GM19395 (cell line): ENCODE results near the gene FBXO42.

Experiments
- ATAC-seq: cut with Tn5 transposase; IDR thresholded peaks from one replicate; pipeline ENCODE4 v1.9.1; 2021; ENCODE audit warnings: mild to moderate bottlenecking, moderate library complexity; ENCODE audit not compliant: unreplicated experiment

FBXO42 gene

GRCh38 chr1:16351994-16352841, at the start of gene FBXO42:
Gene FBXO42, minus strand, starts transcription at chr1:16352480. Its CDS starts 37,062 bp downstream, at chr1:16315418.
- peak; percentile 85 for ATAC-seq

DNA sequence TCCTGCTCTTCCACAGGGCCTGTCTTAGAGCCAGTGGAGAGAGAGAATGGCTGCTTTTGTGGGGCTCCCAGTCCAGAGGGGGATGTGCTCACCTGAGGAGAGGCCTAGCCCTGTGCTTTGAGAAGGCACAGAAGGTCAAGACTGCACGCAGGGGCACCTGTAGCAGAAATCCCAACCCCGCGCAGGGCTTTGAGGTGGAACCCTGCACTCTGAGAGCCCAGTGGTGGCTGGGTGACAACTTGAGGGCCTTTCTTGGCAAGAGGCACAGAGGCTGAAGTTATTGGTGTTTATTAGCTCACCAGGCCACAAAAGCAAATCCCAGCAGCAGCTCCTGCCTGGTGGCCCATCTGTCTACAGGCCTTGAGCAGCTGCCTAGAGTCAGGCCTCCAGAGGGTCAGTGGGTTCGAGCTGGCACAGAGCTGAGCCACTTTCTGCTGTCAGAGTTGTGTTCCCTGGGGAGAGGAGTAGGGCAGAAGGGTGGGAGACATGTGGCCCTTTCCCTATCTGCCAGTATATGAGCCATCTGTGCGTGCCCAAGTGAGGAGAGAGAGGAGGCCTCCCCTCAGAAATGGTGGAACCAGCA, 46.2 kb upstream of the FBXO42 start:
- ATAC-seq = no peak

DNA sequence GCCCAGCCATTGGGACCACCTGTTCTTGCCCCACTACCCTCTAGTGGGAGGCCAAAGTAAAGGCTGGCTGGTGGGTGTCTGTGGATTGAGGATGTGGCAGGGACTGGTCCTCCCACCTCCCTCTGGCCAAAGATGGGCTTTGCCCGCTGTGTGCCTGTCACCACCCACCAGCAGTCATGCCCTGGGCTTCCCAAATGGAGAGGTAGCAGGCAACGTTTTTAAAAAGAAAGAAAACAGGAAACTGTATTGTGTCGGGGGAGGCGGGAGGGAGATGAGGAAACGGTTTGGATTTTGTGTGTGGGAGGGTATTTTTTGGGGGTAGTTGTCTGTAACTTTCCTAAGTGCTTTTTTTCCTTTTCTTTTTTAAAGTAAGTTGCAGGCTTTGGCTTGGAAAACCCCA, 44.8 kb upstream of the FBXO42 start:
- ATAC-seq = no peak

GRCh38 chr1:16396591-16396990, 44.3 kb upstream of the FBXO42 start:
- no peak for ATAC-seq

GRCh38 chr1:16394977-16395376, 42.7 kb upstream of the FBXO42 start:
- ATAC-seq = no peak

GRCh38 chr1:16393570-16394521, 41.6 kb upstream of the FBXO42 start:
- no peak for ATAC-seq

DNA sequence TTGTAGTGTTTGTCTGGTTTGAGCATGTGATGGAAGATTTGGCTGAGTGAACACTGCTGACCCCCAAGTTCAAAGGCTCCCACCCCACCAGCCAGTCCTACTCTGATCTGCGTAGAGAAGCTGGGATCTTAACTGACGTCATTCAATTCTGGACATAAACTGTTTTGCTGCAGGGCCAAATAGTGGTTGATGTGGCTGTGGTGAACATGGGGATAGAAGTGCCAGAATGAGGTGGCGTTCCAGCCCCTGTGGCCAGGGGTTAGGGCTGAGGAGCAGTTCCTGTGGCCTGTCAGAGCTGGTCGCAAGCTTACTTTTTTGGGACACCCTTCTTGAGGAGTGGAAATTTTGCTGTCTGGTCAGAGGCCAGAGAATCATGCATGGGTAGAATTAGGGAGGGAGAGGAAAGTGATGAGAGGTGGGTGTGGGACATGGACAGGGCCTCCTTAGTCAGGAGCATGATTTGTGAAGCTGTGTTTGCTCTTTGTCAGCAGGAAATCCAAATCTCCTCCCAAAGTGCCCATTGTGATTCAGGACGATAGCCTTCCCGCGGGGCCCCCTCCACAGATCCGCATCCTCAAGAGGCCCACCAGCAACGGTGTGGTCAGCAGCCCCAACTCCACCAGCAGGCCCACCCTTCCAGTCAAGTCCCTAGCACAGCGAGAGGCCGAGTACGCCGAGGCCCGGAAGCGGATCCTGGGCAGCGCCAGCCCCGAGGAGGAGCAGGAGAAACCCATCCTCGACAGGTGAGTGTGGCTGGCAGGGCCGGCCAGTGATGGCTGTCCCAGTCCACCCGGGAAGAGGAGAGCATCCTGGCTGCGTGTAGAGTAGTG, 40.7 kb upstream of the FBXO42 start:
- no peak for ATAC-seq

DNA sequence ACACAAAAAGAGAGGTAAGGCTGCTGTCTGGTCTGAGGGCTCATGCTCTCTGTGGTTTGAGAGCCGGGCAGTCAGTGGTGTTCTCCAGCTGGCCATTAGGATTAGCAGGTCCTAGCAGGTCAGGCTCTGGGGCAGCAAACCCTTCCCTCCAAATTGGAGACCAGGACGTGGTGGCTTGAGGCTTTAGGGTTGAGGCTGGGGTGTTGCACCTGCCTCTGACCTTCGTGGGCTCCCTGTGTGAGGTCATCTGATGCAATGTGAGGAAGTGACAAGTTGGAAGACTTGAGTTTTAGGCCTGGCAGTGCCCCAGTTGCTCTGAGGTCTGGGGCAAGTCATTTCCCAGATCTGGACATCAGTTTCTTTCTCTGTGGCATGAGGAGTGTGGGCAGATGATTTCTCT, 39.1 kb upstream of the FBXO42 start:
- no peak for ATAC-seq

- peak; percentile 49 for ATAC-seq
These were observed 35.2 kb upstream of the FBXO42 start for GRCh38 chr1:16387201-16388188.

DNA sequence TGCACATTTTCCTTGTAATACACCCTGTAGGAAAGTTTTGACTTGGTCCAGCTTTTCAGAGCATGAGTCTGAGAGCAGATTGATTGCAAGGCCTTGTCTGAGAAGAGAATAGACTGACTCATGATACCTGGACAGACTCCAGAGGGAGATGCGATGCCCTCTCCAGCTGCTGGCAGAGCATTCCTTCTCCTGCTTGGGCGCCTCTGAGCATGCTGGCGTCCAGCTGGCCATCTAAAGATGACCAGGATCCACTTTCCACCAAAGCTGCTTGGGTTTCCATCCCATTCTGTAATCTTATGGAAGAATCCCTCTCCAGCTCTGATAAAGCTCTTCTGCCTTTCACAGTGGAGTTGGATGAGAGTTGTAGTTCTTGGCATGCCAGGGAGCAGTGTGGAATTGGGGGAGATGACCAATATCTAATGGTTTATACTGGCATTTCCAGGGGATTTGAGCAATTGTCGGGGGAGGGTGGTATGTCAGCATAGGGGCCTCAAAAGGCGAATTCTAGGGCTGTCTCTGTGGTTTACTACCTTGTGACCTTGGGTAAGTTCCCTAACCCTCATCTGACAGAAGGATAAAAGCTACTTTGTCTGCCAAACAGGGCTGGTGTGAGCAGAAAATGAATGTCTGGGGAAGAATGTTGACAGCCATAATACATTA, 34.3 kb upstream of the FBXO42 start:
- no peak for ATAC-seq

GRCh38 chr1:16385659-16386453, 33.6 kb upstream of the FBXO42 start:
- no peak for ATAC-seq

- ATAC-seq = no peak
These were observed 31.6 kb upstream of the FBXO42 start for GRCh38 chr1:16383888-16384287.

- no peak for ATAC-seq
These were observed 28.6 kb upstream of the FBXO42 start for GRCh38 chr1:16380868-16381267.

DNA sequence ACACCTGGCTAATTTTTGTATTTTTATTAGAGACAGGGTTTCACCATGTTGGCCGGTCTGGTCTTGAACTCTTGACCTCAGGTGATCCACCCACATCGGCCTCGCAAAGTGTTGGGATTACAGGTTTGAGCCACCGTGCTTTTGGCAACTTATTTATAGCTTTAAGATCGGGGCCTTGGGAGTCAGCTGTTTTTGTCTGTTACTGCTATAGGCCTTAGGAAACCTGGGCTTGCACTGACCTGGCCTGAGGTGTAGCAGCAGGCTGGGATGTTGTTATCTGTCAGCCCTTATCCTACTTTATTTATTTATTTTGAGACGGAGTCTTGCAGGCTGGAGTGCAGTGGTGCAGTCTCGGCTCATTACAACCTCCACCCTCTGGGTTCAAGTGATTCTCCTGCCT, 26.2 kb upstream of the FBXO42 start:
- ATAC-seq = no peak

- ATAC-seq = no peak
These were observed 24.7 kb upstream of the FBXO42 start for GRCh38 chr1:16376971-16377370.

DNA sequence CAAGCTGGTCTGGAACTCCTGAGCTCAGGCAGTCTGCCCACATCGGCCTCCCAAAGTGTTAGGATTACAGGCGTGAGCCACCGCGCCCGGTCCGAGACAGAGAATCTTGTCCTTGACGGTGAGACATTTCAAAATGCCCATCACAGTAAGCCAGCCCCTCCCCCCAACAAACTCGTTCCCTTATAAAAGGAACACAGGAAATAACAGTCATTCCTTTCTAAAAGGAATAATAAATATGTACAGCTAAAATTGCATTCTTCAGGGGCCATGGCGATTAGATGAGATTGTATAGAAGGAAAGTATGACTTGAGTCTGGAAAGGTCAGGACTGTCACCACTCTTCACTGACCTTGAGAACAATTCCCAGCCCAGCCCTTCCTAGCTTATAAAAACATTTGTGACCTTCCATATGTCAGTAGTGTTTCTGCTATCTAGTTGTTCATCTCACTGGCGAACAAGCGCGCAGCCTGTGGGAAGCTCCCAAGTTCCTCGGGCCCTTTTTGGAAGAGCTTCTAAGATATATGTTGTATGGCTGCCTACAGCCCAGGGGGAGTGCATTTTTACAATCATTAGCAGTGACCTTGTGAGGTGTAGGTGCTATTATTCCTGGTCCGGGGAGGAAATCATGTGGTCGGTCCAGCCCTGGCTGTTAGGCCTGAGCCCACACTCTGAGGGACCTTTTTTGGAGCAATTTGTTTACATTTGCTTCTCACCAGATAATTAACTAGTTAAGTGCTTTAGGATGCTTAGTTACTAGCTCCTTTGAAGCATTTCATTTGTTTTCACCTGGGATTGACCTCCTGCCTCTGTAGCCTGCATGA, 23.5 kb upstream of the FBXO42 start:
- ATAC-seq = no peak

- ATAC-seq = no peak
These were observed 22.0 kb upstream of the FBXO42 start for GRCh38 chr1:16374266-16374665.
